VCaP (cell line): ENCODE measurements around the gene NOS1AP.

Experiments
- H3K27ac ChIP-seq: fragments of 450-650 bp; 2 replicates; pipeline ENCODE4 v1.5.1; 2017
- TF ChIP-seq, protein P1 (sequence below): fragments of 450-650 bp; conservative IDR thresholded peaks from 2 replicates; pipeline ENCODE4 v1.5.1; 2017; ENCODE audit warnings: mild to moderate bottlenecking, moderate library complexity

NOS1AP gene

DNA sequence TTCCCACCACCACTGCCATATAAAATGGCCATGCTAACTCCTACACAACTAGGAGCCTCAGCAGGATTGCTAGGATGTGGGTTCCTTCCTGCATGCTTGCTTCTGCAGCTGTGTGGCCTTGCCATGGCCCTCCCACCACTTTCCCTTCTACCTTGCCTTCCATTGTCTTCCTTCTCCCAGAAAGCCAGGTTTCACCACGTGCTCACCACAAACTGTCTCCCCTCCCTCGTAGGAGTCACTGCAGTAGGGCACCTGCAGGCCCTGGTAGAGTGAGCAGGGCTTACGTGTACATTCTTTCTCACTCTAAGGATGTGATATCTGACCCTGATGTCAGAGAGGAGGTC lies 315.8 kb downstream of the NOS1AP start:
- TF ChIP-seq, protein P1, sequence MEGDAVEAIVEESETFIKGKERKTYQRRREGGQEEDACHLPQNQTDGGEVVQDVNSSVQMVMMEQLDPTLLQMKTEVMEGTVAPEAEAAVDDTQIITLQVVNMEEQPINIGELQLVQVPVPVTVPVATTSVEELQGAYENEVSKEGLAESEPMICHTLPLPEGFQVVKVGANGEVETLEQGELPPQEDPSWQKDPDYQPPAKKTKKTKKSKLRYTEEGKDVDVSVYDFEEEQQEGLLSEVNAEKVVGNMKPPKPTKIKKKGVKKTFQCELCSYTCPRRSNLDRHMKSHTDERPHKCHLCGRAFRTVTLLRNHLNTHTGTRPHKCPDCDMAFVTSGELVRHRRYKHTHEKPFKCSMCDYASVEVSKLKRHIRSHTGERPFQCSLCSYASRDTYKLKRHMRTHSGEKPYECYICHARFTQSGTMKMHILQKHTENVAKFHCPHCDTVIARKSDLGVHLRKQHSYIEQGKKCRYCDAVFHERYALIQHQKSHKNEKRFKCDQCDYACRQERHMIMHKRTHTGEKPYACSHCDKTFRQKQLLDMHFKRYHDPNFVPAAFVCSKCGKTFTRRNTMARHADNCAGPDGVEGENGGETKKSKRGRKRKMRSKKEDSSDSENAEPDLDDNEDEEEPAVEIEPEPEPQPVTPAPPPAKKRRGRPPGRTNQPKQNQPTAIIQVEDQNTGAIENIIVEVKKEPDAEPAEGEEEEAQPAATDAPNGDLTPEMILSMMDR, result no peak

DNA sequence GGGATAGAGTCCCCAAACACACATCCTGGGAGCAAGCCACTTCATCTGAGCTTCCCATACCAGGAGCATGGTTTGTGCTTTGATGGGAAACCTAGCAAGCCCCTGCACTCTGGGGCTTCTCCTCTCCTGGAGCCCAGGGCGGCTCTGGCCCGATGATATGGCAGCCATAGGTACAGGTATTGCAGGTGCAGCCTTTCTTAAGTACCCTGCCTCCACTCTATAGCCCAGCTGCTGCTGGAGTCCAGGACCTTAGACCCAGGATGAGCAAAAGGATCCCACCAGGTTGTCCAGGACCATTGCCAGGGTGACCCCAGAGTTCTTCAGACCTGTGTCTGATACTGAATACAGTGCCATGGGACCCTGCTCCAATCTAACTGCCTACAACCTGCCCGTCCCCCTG lies 316.2 kb downstream of the NOS1AP start:
- no peak overlapping the region for H3K27ac ChIP-seq
- TF ChIP-seq, protein P1, result no peak

More for the DNA sequence above, 315.8 kb downstream of the NOS1AP start:
- no peak overlapping the region for H3K27ac ChIP-seq

DNA sequence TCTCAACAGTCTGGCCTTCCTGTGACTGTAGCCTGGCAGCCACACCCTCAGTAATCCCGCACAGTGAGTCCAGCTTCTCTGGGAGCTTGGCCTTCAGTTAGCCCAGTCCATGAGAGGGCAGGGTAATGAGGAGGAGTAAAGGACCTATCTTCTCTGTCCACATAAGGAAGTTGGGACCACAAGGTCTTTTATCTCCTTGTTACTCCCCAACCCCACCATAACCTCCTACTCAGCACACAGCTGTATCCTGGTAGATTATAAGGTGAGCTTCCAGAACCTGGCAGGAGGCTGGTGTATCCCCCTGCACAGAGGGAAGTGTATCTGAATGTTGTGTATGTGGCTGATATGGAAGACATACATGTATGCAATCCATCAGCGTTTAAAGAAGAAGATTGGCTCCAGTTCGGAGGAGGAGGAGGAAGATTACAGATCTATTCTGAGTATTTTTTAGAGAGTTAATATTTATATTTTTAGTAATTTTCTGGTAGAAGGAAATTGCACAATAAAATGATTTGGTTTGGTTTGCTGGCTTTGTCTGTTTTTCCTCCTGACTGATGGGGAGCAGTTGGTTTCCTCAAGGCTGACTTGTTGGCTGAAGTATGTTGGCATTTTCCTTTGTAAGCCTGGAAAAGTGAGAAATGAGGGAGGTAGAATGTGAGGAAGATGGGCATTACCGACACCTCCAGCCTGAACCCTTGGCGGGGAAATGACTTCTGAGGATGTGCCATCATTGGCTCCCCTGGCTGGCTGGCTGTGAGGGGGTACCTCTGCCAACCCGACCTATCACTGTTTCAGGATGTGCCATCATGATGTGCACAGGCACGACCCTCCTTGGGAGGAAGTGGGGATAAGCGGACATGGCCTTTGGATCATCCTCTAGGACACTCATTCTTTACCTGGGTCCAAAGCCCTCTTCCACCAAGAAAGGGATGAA lies 317.1 kb downstream of the NOS1AP start:
- TF ChIP-seq, protein P1, result no peak
- H3K27ac ChIP-seq, result no peak overlapping the region

DNA sequence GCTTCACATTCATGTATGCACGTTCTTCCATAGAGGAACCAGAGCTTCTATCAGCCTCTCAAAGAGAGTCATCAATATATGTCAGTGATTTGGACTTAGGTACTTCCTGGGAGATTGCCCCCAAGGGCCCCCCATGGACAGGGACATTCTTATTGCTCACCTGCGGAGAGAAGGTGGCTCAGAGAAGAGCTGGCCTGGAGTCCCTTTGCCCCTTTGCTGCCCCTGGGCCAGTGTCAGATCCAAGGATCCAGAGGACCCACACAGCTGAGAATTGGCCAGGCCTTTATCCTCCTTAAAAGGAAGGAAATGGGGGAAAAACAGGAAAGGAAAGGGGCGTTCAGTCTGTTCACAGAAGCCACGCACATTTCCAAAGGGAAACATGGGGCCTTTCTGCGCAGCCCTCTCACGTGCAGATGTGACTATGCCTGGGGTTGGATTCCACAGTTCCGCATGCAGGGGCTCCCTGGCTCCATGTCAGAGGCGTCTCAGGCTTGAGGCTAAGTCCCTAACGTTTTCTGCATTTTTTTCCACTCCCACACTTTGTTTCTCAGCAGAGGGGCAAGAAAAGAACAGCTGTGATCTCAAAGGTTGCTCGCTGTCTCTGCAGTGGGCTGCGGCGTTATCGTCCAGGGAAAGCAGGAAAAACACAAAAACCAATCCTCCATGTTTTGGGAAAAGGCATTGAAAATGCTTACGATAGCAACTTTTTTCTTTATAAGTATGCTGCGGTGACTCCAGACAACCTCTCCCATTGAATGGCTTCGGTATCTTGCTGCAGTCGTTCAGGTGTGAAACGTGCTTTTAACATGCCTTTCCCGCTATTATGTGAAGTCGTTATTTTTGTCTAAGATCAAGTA lies 318.0 kb downstream of the NOS1AP start:
- TF ChIP-seq, protein P1, result no peak
- no peak overlapping the region for H3K27ac ChIP-seq

DNA sequence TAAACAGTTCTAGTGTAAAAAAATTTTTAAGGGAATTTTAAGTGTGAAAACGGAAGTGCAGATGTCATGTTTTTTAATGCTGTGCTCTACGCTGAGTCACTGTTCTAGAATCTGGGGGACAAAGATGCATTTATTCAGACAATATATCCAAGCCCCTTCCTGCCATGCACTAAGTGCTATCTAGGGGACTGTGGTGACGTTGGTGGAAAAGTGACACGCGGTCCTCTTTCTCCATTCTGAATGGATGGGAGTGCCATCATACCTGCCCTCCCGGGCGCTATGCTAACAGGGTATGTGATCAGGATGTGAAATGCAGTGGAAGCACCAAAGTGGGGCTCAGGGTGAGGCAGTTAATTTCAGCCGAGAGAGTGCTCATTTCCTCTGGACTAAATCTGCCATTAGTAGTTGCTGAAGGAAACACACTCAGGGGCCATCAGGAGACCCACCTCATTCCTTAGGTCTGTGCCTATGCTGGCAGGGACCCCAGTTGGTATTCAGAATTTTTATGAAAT lies 318.6 kb downstream of the NOS1AP start:
- TF ChIP-seq, protein P1, result no peak
- H3K27ac ChIP-seq, result no peak overlapping the region

DNA sequence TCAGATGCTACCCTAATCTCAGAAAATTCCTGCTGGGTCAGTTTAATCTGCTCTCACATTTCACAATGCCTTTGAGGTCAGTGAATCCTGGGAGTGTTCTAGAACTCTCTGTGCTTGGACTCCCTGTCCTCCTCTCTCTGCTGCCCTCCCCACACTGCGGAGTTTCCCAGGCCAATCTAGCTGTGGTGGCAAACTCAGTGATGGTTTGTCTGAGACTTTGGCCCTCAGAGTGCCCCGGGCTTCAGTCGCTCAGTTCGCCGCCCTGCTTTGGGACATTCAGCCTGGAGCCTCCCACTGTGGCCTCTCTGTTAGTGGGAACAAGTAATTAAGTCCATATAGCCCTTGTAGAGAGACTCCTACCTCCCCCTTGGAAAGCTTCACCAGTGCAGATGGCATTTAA lies 319.1 kb downstream of the NOS1AP start:
- H3K27ac ChIP-seq, result no peak overlapping the region
- TF ChIP-seq, protein P1, result no peak
